ENCODE data around the gene CARMIL1.

CARMIL1 gene

GRCh38 chr6:25388776-25389175 is 109.6 kb downstream of the CARMIL1 start:
- Histone ChIP-seq H3K36me3 (ENCODE audit: control insufficient read depth in 2 of 2, insufficient read depth in 1 of 2, low read length in 2 of 2) (no peaks in the 10 kb centered on the region), H3K9me3 (ENCODE audit: control insufficient read depth, insufficient read depth, low read depth, low read length) (no peaks in the 10 kb centered on the region), H3K4me1 (ENCODE audit: control insufficient read depth, insufficient read depth, low read length) (no peaks in the 10 kb centered on the region), H3K27ac (ENCODE audit: extremely low read depth, low read depth, low read length) (no peak overlapping the region), H3K4me3 (ENCODE audit: low read depth, low read length) (no peak overlapping the region)
- TF ChIP-seq OSR2 (tag by site-specific recombination; IDR thresholded peaks at IDR 0.05): no peak
- TF ChIP-seq PRDM6 (tag by site-specific recombination; IDR thresholded peaks at IDR 0.05): no peak
- no peak for TF ChIP-seq ZNF366 (tag by site-specific recombination; conservative IDR thresholded peaks at IDR 0.05)
- TF ChIP-seq ZBTB17 (tag by site-specific recombination; IDR thresholded peaks at IDR 0.05): no peak
- TF ChIP-seq BCL6B (tag by site-specific recombination; IDR thresholded peaks at IDR 0.05): no peak
- no peak for TF ChIP-seq GLI4 (tag by site-specific recombination; IDR thresholded peaks at IDR 0.05)
- no peak for TF ChIP-seq ZSCAN23 (tag by site-specific recombination; IDR thresholded peaks at IDR 0.05)
- TF ChIP-seq YY2 (tag by site-specific recombination; IDR thresholded peaks at IDR 0.05): no peak
- no peak for TF ChIP-seq ZBTB21 (tag by site-specific recombination; IDR thresholded peaks at IDR 0.05)
- TF ChIP-seq ZNF560 (tag by site-specific recombination; IDR thresholded peaks at IDR 0.05; ENCODE audit: borderline replicate concordance): no peak
- no peak for TF ChIP-seq MZF1 (tag by site-specific recombination; IDR thresholded peaks at IDR 0.05; ENCODE audit: borderline replicate concordance)
- TF ChIP-seq ZSCAN4 (tag by site-specific recombination; IDR thresholded peaks at IDR 0.05): no peak
- TF ChIP-seq ATF2 (tag by site-specific recombination; IDR thresholded peaks at IDR 0.05; ENCODE audit: low read depth): no peak
- no peak for TF ChIP-seq ZNF701 (tag by site-specific recombination; IDR thresholded peaks at IDR 0.05)
- no peak for TF ChIP-seq REPIN1 (tag by site-specific recombination; IDR thresholded peaks at IDR 0.05; ENCODE audit: low read depth)
- TF ChIP-seq ZIC2 (tag by site-specific recombination; IDR thresholded peaks at IDR 0.05): no peak
- ChIA-PET POLR2A (interaction anchor here (1.1 kb wide), 1 partner anchor 19 kb away, joined by 3 read pairs; no protein-coding TSS in a partner anchor), CTCF (interaction anchor here (0.6 to 1.4 kb wide), 2 partner anchors 15 to 123 kb away, joined by 3 read pairs; no protein-coding TSS in a partner anchor)

- no peaks in the 10 kb centered on the region for H3K4me1 ChIP-seq (ENCODE audit: control insufficient read depth, insufficient read depth, low read length)
- H3K4me3 ChIP-seq (ENCODE audit: low read depth, low read length): no peak overlapping the region
- POLR2A ChIA-PET: interaction anchor here (1.1 kb wide), 1 partner anchor 19 kb away, joined by 3 read pairs; no protein-coding TSS in a partner anchor
- H3K9me3 ChIP-seq (ENCODE audit: control insufficient read depth, insufficient read depth, low read depth, low read length): no peaks in the 10 kb centered on the region
- no peak for TF ChIP-seq ZSCAN4 (tag by site-specific recombination; IDR thresholded peaks at IDR 0.05)
- H3K36me3 ChIP-seq (ENCODE audit: control insufficient read depth in 2 of 2, insufficient read depth in 1 of 2, low read length in 2 of 2): no peaks in the 10 kb centered on the region
- CTCF ChIA-PET: interaction anchor here (0.6 to 1.4 kb wide), 3 partner anchors 55 to 562 kb away, joined by 3 read pairs; no protein-coding TSS in a partner anchor
- H3K27ac ChIP-seq (ENCODE audit: extremely low read depth, low read depth, low read length): no peak overlapping the region
These were observed 110.3 kb downstream of the CARMIL1 start for GRCh38 chr6:25389471-25389870.
